HG03575 (cell line): Measurements from ENCODE around the gene CDH18.
A peak's percentile ranks its signal among the peaks of the same experiment; 100 is the strongest.

ENCODE experiments used
- ATAC-seq: cut with Tn5 transposase; IDR thresholded peaks from one replicate; pipeline ENCODE4 v1.9.1; 2021; ENCODE audit not compliant: unreplicated experiment, insufficient number of reproducible peaks, low FRiP score; ENCODE audit errors: extremely low read depth

CDH18 gene

GRCh38 chr5:19940192-19940591, 47.8 kb downstream of the CDH18 start:
- ATAC-seq: no peak

DNA sequence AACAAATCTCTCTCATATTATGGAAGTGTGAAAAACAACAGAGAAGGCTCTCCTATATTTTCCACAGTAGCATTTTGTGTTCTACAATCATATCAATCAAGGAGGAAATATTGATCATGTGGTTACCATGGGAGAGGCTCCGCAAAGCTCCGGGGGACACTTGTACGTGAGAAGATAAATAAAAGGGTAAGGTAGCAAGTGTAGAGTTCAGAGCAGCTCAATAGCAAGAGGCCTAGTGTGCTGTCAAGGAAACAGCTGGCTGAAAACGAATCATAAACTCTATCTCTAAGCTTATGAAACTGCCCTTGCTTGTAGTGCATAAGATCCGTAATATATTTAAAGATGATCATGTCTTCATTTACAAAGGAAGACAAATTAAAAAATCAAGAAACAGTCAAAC, 57.5 kb downstream of the CDH18 start:
- no peak for ATAC-seq

- peak; percentile 65 for ATAC-seq
These were observed 59.2 kb downstream of the CDH18 start for GRCh38 chr5:19928562-19929421.

GRCh38 chr5:19927919-19928318, 60.1 kb downstream of the CDH18 start:
- no peak for ATAC-seq

- no peak for ATAC-seq
These were observed 60.8 kb downstream of the CDH18 start for GRCh38 chr5:19927170-19927569.

DNA sequence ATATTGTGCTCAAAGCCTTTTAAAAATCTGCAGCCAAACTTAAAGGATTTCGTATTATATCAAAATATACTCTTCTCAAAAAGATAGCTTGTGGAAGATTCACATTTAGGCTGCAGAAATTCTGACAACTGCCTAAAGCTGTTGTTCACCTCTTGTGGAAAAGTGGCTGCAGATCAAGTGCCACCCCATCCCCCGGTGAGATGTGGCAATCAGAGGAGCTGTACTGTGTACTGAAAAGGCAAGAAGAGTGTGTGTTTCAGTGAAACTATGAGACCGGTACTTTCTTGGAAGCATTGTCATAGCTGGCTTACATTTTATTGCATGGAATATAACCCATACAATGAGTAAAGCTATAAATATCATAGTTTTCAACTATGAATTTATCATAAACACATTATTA, 64.3 kb downstream of the CDH18 start:
- ATAC-seq: no peak

GRCh38 chr5:19920761-19921160, 67.2 kb downstream of the CDH18 start:
- no peak for ATAC-seq

DNA sequence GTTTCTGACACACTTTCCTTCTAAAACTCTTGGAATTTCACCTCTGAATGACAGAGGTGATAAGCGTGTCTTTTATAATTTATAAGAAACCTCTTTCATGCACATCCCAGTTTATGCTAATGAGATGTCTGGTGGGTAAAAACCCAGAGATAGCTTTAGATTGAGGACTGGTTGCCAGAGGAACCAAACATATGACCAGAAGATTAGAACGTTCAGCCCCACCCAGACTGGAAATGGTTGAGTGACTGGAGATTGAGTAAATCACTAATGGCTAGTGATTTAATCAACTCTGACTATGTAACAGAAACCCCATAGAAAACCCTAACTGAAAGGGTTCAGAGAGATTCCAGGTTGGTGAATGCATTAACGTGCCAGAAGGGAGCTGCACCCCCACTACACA, 69.2 kb downstream of the CDH18 start:
- no peak for ATAC-seq

DNA sequence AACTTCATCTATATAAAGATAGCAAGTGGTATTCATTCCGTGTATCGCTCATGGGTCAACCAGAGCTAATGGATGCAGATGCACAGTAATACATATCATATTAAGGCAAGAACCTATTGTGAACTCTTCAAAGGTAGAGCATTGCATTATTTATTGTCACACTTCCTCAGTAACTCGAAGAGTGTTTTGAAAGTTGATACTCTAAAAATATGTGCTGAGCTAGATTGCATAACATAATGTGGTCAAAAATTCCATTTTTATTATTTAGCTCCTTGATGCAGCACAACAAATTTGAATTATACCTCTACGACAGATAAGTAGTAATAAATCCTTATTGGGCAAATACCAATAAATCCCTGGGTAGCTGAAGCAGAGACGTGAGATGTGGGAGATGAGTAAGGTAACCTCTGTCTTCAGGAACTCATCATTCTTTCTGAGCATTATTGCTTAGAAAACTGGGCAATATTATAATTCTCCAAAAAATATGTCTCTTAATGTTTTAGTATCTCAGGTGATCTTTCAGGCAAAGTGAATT, 70.3 kb downstream of the CDH18 start:
- ATAC-seq: no peak

GRCh38 chr5:19910136-19910535, 77.9 kb downstream of the CDH18 start:
- no peak for ATAC-seq

GRCh38 chr5:19904766-19905165, 83.2 kb downstream of the CDH18 start:
- no peak for ATAC-seq

DNA sequence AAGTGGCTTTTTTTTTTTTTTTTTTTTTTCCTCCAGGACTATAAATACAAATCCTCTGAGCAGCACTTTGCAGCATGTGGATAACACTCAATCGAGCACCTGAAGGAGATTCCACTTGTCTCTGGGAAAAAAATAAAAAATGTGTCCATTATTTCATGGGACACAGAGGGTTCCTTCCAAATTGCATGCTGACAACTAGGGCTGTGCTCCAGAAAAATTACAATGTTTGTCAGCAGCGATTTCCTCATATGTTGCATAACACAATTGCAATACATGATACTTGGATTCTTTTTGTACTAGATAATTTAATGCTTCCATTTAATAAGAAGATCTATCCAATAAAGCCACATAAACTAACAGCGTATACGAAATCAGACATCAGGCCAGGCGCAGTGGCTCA, 84.4 kb downstream of the CDH18 start:
- ATAC-seq: no peak

GRCh38 chr5:19902316-19902934, 85.6 kb downstream of the CDH18 start:
- no peak for ATAC-seq

DNA sequence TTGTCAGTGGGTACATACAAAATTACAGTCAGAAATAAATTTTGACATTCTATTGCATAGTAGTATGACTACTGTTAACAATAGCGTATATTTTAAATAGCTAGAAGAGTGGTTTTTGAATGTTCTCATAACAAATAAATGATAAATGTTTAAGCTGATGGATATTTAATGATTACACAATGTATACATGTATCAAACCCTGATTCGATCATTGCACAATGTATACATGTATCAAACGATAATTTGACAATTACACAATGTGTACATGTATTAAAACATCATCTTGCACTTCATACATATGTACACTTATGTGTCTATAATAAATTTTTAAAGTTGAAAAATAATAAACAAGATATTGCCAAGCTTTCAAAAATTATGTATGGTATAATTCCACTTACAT, 87.7 kb downstream of the CDH18 start:
- ATAC-seq: no peak

DNA sequence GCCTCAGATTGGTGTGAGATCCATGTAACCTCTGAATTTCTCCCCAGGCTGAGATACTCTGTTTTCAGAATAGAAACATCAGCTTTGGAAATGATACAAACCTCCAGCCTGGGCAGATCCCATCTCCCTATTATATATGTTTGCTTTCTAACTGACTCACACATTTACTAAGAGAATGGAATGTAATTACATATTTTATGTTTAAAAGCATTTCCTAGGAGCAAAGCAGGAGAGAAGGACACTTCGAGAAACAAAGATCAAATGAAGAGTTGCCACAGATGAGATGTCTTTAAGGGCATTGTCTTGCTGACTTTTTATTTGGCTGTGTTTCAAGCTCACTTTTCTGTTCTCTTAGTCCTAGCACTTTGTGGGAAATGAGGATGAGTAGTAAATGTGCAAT, 96.3 kb downstream of the CDH18 start:
- ATAC-seq: no peak

- ATAC-seq: no peak
These were observed 101.7 kb downstream of the CDH18 start for GRCh38 chr5:19886123-19886917.

GRCh38 chr5:19885040-19885824, 102.8 kb downstream of the CDH18 start:
- no peak for ATAC-seq

GRCh38 chr5:19880859-19881436, 107.1 kb downstream of the CDH18 start:
- ATAC-seq: no peak

- ATAC-seq: no peak
These were observed 107.5 kb downstream of the CDH18 start for GRCh38 chr5:19880458-19880857.
